NT2/D1 (cell line): Measurements from ENCODE around the gene FCN1.

Experiments
- SUZ12 ChIP-seq: IDR thresholded peaks from 2 replicates; pipeline ENCODE4 v1.6.1; 2011; ENCODE audit not compliant: insufficient read length, insufficient read depth; ENCODE audit errors: extremely low read depth
- YY1 ChIP-seq: IDR thresholded peaks from 2 replicates; pipeline ENCODE4 v1.6.1; 2011; ENCODE audit not compliant: insufficient read length, insufficient read depth

- TF ChIP-seq SUZ12 (no peak), YY1 (no peak)
Observed at GRCh38 chr9:134863941-134864820, 53.5 kb downstream of the FCN1 start.
